ENCODE results near the gene ARHGAP8.

GRCh38 chr22:44883011-44883421 lies 130.6 kb downstream of the ARHGAP8 start:
- TF ChIP-seq POLR2A (IDR thresholded peaks at IDR 0.05; ENCODE audit: low read depth, low read length) = no peak
- TF ChIP-seq POLR2AphosphoS5 (IDR thresholded peaks at IDR 0.05; ENCODE audit: low read depth, low read length) = no peak

All from GM12892 (cell line).